Duodenal mucosa (tissue), 2 donors: ENCODE data around the gene LTBP4.

Source experiments
- H3K27ac ChIP-seq: one replicate; pipeline ENCODE4 v1.7.0; 2013; ENCODE audit warnings: low read depth, low read length
- H3K27me3 ChIP-seq, 2 donors: one replicate each; pipeline ENCODE4 v1.7.0; 2013; ENCODE audit warnings: low read length in 2 of 2, control low read depth in 1 of 2; ENCODE audit not compliant: insufficient read depth in 2 of 2, control insufficient read depth in 1 of 2
- H3K36me3 ChIP-seq, 2 donors: one replicate each; pipeline ENCODE4 v1.7.0; 2013; ENCODE audit warnings: low read length in 2 of 2, control low read depth in 1 of 2; ENCODE audit not compliant: insufficient read depth in 2 of 2, control insufficient read depth in 1 of 2
- H3K4me1 ChIP-seq, 2 donors: one replicate each; pipeline ENCODE4 v1.7.0; 2013; ENCODE audit warnings: low read length in 2 of 2, control low read depth in 1 of 2; ENCODE audit not compliant: insufficient read depth in 2 of 2, control insufficient read depth in 1 of 2
- H3K4me3 ChIP-seq, 2 donors: one replicate each; pipeline ENCODE4 v1.7.0; 2013; ENCODE audit warnings: low read length in 2 of 2, low read depth in 1 of 2
- H3K9ac ChIP-seq, 2 donors: one replicate each; pipeline ENCODE4 v1.7.0; 2013; ENCODE audit warnings: low read length in 2 of 2, low read depth in 1 of 2
- H3K9me3 ChIP-seq, 2 donors: one replicate each; pipeline ENCODE4 v1.7.0; 2013; ENCODE audit warnings: low read length in 2 of 2, control low read depth in 1 of 2; ENCODE audit not compliant: control insufficient read depth in 1 of 2

The LTBP4 gene

GRCh38 chr19:40629346-40629745 is 28.2 kb downstream of the LTBP4 start:
- no peaks in the 10 kb centered on the region for H3K9me3 ChIP-seq
- H3K4me3 ChIP-seq: no peak overlapping the region
- peaks cover 5 to 32% of the 10 kb centered on the region in 2 donors for H3K36me3 ChIP-seq
- H3K9ac ChIP-seq: no peak overlapping the region
- H3K4me1 ChIP-seq: peaks cover 6 to 7% of the 10 kb centered on the region in 2 donors
- no peaks in the 10 kb centered on the region for H3K27me3 ChIP-seq
- no peak overlapping the region for H3K27ac ChIP-seq

DNA sequence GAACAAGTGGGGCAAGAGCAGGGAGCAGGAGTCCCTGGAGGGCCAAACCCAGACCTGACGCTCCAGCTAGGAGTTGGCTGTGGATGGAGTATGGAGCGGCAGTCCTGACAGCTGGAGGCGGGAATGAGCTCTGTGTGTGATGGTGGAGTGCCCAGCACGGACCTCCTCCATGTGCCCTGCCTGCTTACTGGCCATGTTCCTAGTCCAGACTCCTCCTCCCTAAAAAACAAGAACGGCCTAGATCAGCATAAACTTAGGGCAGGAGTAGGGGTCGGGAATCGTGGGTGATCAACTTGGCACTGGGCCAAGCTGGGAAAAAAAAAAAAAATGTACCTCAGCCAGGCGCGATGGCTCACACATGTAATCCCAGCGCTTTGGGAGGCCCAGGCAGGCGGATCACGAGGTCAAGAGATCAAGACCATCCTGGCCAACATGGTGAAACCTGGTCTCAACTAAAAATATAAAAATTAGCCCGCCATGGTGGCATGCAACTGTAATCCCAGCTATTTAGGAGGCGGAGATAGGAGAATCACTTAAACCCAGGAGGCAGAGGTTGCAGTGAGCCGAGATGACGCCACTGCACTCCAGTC is 29.5 kb downstream of the LTBP4 start:
- H3K9me3 ChIP-seq: no peaks in the 10 kb centered on the region
- no peaks in the 10 kb centered on the region for H3K27me3 ChIP-seq
- H3K4me1 ChIP-seq: peaks cover 7 to 8% of the 10 kb centered on the region in 2 donors
- H3K9ac ChIP-seq: no peak overlapping the region
- H3K36me3 ChIP-seq: peaks cover 5 to 27% of the 10 kb centered on the region in 2 donors
- no peak overlapping the region for H3K27ac ChIP-seq
- H3K4me3 ChIP-seq: no peak overlapping the region

DNA sequence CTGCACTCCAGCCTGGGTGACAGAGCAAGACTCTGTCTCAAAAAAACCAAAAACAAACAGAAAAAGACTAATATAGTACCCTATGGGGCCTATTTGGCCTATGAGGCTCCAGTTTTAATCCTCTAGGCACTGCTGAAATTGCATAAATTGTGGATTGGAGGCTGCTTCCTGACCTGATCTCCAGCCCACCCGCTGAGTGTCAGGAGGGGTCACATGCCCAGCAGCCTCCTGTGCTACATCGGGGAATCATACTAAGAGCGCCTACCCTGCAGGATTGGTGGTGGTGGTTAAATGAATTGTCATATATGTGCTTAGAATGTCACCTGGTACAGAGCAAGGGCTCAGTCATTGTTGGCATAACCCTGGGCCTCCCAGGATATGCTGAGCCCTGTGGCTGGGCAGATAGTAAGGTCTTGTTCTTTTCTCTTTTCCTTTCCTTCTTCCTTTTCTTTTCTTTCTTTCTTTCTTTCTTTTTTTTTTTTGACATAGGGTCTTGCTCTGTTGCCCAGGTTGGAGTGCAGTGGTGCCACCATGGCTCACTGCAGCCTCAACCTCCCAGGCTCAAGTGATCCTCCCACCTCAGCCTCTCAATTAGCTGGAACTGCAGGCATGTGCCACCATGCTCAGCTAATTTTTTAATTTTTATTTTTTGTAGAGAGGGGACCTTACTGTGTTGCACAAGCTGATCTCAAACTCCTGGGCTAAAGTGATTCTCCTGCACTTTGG is 31.3 kb downstream of the LTBP4 start:
- no peaks in the 10 kb centered on the region for H3K27me3 ChIP-seq
- H3K27ac ChIP-seq: no peak overlapping the region
- no peaks in the 10 kb centered on the region for H3K9me3 ChIP-seq
- H3K9ac ChIP-seq: no peak overlapping the region
- H3K4me3 ChIP-seq: no peak overlapping the region
- H3K4me1 ChIP-seq: peaks cover 7 to 8% of the 10 kb centered on the region in 2 donors
- H3K36me3 ChIP-seq: peaks cover 0 to 16% of the 10 kb centered on the region in 2 donors

DNA sequence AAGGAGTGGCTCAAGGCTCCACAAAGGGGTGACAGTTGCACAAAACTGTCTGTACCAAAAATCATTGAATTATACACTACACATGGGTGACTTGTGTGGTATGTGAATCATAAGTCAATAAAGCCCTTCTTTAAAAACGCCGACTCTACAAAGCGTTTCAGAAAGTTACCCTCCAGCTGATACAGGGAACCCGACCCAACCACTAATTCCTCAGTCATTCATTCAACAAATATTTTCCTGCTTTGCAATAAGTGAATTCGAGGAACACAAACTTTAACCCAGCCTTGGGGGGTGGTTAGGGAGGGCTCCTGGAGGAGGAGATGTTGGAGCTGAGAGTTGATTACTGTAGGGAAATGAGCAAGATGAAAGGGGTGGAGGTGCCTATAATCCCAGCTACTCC is 32.0 kb downstream of the LTBP4 start:
- Histone ChIP-seq H3K27me3 (no peaks in the 10 kb centered on the region), H3K27ac (no peak overlapping the region), H3K9ac (no peak overlapping the region), H3K4me3 (no peak overlapping the region), H3K36me3 (peaks cover 0 to 11% of the 10 kb centered on the region in 2 donors), H3K9me3 (no peaks in the 10 kb centered on the region), H3K4me1 (peaks cover 7 to 8% of the 10 kb centered on the region in 2 donors)

GRCh38 chr19:40638327-40638726 is 37.2 kb downstream of the LTBP4 start:
- Histone ChIP-seq H3K27ac (no peak overlapping the region), H3K27me3 (no peaks in the 10 kb centered on the region), H3K36me3 (no peaks in the 10 kb centered on the region), H3K4me3 (no peak overlapping the region), H3K9me3 (no peaks in the 10 kb centered on the region), H3K9ac (no peak overlapping the region), H3K4me1 (peaks cover 8 to 10% of the 10 kb centered on the region in 2 donors)

DNA sequence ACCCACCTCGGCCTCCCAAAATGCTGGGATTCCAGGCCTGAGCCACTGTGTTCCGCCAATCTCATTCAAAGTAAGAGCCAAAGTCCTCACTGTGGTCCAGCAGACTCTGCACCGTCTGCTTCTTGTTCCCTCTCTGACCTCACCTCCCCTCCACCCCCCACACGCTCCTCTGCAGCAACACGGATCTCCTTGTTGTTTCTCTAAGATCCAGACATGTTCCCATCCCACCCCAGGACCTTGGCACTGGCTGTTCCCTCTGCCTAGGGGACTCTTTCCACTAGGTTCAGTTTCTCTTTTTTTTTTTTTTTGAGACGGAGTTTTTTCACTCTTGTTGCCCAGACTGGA is 38.4 kb downstream of the LTBP4 start:
- Histone ChIP-seq H3K36me3 (no peaks in the 10 kb centered on the region), H3K9ac (no peak overlapping the region), H3K27ac (no peak overlapping the region), H3K9me3 (no peaks in the 10 kb centered on the region), H3K4me3 (no peak overlapping the region), H3K27me3 (no peaks in the 10 kb centered on the region), H3K4me1 (peaks cover 0 to 3% of the 10 kb centered on the region in 2 donors)

- H3K9me3 ChIP-seq: no peaks in the 10 kb centered on the region
- H3K27ac ChIP-seq: no peak overlapping the region
Observed at GRCh38 chr19:40640744-40641143, 39.6 kb downstream of the LTBP4 start.

GRCh38 chr19:40641281-40641680 is 40.1 kb downstream of the LTBP4 start:
- Histone ChIP-seq H3K36me3 (no peaks in the 10 kb centered on the region), H3K27ac (no peak overlapping the region)

More at GRCh38 chr19:40640744-40641143, 39.6 kb downstream of the LTBP4 start:
- Histone ChIP-seq H3K36me3 (no peaks in the 10 kb centered on the region), H3K4me1 (peaks cover 0 to 3% of the 10 kb centered on the region in 2 donors), H3K4me3 (no peak overlapping the region), H3K27me3 (no peaks in the 10 kb centered on the region), H3K9ac (no peak overlapping the region)

GRCh38 chr19:40642051-40642706 is 41.0 kb downstream of the LTBP4 start:
- Histone ChIP-seq H3K27me3 (no peaks in the 10 kb centered on the region), H3K9me3 (no peaks in the 10 kb centered on the region), H3K4me3 (no peak overlapping the region), H3K27ac (no peak overlapping the region), H3K9ac (no peak overlapping the region), H3K4me1 (peaks cover 0 to 7% of the 10 kb centered on the region in 2 donors), H3K36me3 (no peaks in the 10 kb centered on the region)

More at GRCh38 chr19:40641281-40641680, 40.1 kb downstream of the LTBP4 start:
- Histone ChIP-seq H3K4me1 (peaks cover 0 to 3% of the 10 kb centered on the region in 2 donors), H3K4me3 (no peak overlapping the region), H3K27me3 (no peaks in the 10 kb centered on the region), H3K9ac (no peak overlapping the region), H3K9me3 (no peaks in the 10 kb centered on the region)

DNA sequence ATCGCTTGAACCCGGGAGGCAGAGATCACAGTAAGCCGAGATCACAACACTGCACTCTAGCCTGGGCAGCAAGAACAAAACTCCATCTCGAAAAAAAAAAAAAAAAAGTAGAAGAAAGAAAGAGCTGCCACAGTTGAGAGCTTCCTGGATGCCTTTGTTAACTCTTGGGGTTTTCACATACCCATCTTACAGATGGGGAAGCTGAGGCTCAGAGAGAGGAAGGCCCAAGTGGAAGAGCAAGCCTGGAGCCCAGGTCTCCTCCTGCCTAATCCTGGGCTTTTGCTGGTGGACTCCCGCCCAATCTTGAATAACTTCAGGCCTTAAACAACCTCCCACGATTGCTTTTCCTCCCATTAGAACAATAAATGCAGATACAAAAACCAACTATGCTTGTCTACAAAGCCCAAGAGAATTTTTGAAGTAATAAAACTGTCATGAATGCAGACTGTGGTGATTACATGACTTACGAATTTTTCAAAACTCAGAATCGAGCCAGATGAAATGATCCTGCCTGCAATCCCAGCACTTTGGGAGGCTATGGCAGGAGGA is 41.7 kb downstream of the LTBP4 start:
- Histone ChIP-seq H3K4me1 (peaks cover 0 to 7% of the 10 kb centered on the region in 2 donors), H3K27ac (no peak overlapping the region), H3K27me3 (no peaks in the 10 kb centered on the region), H3K4me3 (no peak overlapping the region), H3K9me3 (no peaks in the 10 kb centered on the region), H3K36me3 (no peaks in the 10 kb centered on the region), H3K9ac (no peak overlapping the region)
